HEK293 (cell line): ENCODE results near the gene CIC.

Experiments used
- BCL11A ChIP-seq: fragments of 450-650 bp; formaldehyde crosslinking; IDR thresholded peaks from 2 replicates; pipeline ENCODE4 v1.5.1; 2016; ENCODE audit warnings: low read depth, missing biosample characterization, missing genetic modification characterization
- PRDM1 ChIP-seq: fragments of 450-650 bp; formaldehyde crosslinking; IDR thresholded peaks from 2 replicates; pipeline ENCODE4; 2016; ENCODE audit warnings: missing biosample characterization, missing genetic modification characterization
- ZBTB1 ChIP-seq: fragments of 450-650 bp; formaldehyde crosslinking; IDR thresholded peaks from 2 replicates; pipeline ENCODE4 v1.5.1; 2016; ENCODE audit warnings: missing biosample characterization, missing genetic modification characterization
- ZBTB17 ChIP-seq: fragments of 450-650 bp; formaldehyde crosslinking; IDR thresholded peaks from 2 replicates; pipeline ENCODE4 v1.5.1; 2016; ENCODE audit warnings: missing biosample characterization, missing genetic modification characterization
- ZNF169 ChIP-seq: fragments of 450-650 bp; formaldehyde crosslinking; IDR thresholded peaks from 2 replicates; pipeline ENCODE4 v1.5.1; 2016; ENCODE audit warnings: missing biosample characterization, missing genetic modification characterization
- ZNF2 ChIP-seq: fragments of 450-650 bp; formaldehyde crosslinking; IDR thresholded peaks from 2 replicates; pipeline ENCODE4 v1.5.1; 2016; ENCODE audit warnings: missing biosample characterization, missing genetic modification characterization
- ZNF37A ChIP-seq: fragments of 450-650 bp; IDR thresholded peaks from 2 replicates; pipeline ENCODE4 v1.5.1; 2018; ENCODE audit warnings: missing biosample characterization, missing genetic modification characterization
- ZNF391 ChIP-seq: fragments of 450-650 bp; formaldehyde crosslinking; IDR thresholded peaks from 2 replicates; pipeline ENCODE4 v1.5.1; 2016; ENCODE audit warnings: low read depth, missing biosample characterization, missing genetic modification characterization, borderline replicate concordance
- ZNF626 ChIP-seq: fragments of 450-650 bp; sonication (Bioruptor Pico); formaldehyde crosslinking; IDR thresholded peaks from 2 replicates; pipeline ENCODE4 v1.5.1; 2018; ENCODE audit warnings: missing biosample characterization, missing genetic modification characterization, inconsistent platforms
- ZNF777 ChIP-seq: fragments of 450-650 bp; formaldehyde crosslinking; IDR thresholded peaks from 2 replicates; pipeline ENCODE4 v1.5.1; 2017; ENCODE audit warnings: missing biosample characterization, missing genetic modification characterization, borderline replicate concordance
- ZNF791 ChIP-seq: fragments of 450-650 bp; formaldehyde crosslinking; IDR thresholded peaks from 2 replicates; pipeline ENCODE4 v1.5.1; 2016; ENCODE audit warnings: missing biosample characterization, missing genetic modification characterization
- ZXDB ChIP-seq: fragments of 450-650 bp; formaldehyde crosslinking; IDR thresholded peaks from 2 replicates; pipeline ENCODE4 v1.5.1; 2016; ENCODE audit warnings: missing biosample characterization, missing genetic modification characterization
- TF ChIP-seq, protein P1 (sequence below): fragments of 450-650 bp; formaldehyde crosslinking; IDR thresholded peaks from 2 replicates; pipeline ENCODE4 v1.5.1; 2017; ENCODE audit warnings: missing biosample characterization, missing genetic modification characterization
- TF ChIP-seq, protein P2 (sequence below): fragments of 450-650 bp; IDR thresholded peaks from 2 replicates; pipeline ENCODE4 v1.5.1; 2018; ENCODE audit warnings: missing biosample characterization, missing genetic modification characterization
- TF ChIP-seq, protein P3 (sequence below): IDR thresholded peaks from 2 replicates; pipeline ENCODE4 v1.6.1; 2011; ENCODE audit warnings: mild to moderate bottlenecking, low read depth, low read length, borderline replicate concordance
- TF ChIP-seq, protein P4 (sequence below): fragments of 450-650 bp; formaldehyde crosslinking; IDR thresholded peaks from 2 replicates; pipeline ENCODE4 v1.5.1; 2016; ENCODE audit warnings: missing biosample characterization, missing genetic modification characterization
- TF ChIP-seq, protein P5 (sequence below): fragments of 450-650 bp; formaldehyde crosslinking; IDR thresholded peaks from 2 replicates; pipeline ENCODE4 v1.5.1; 2016; ENCODE audit warnings: missing biosample characterization, missing genetic modification characterization
- TF ChIP-seq, protein P6 (sequence below): fragments of 450-650 bp; formaldehyde crosslinking; IDR thresholded peaks from 2 replicates; pipeline ENCODE4 v1.5.1; 2016; ENCODE audit warnings: missing biosample characterization, missing genetic modification characterization
- TF ChIP-seq, protein P7 (sequence below): fragments of 450-650 bp; formaldehyde crosslinking; IDR thresholded peaks from 2 replicates; pipeline ENCODE4 v1.5.1; 2017; ENCODE audit warnings: missing biosample characterization, missing genetic modification characterization
- TF ChIP-seq, protein P8 (sequence below): fragments of 450-650 bp; formaldehyde crosslinking; IDR thresholded peaks from 2 replicates; pipeline ENCODE4 v1.5.1; 2016; ENCODE audit warnings: missing biosample characterization, missing genetic modification characterization
- TF ChIP-seq, protein P9 (sequence below): fragments of 450-650 bp; formaldehyde crosslinking; conservative IDR thresholded peaks from 2 replicates; pipeline ENCODE4 v1.5.1; 2016; ENCODE audit warnings: low read depth, missing biosample characterization, missing genetic modification characterization

CIC gene

DNA sequence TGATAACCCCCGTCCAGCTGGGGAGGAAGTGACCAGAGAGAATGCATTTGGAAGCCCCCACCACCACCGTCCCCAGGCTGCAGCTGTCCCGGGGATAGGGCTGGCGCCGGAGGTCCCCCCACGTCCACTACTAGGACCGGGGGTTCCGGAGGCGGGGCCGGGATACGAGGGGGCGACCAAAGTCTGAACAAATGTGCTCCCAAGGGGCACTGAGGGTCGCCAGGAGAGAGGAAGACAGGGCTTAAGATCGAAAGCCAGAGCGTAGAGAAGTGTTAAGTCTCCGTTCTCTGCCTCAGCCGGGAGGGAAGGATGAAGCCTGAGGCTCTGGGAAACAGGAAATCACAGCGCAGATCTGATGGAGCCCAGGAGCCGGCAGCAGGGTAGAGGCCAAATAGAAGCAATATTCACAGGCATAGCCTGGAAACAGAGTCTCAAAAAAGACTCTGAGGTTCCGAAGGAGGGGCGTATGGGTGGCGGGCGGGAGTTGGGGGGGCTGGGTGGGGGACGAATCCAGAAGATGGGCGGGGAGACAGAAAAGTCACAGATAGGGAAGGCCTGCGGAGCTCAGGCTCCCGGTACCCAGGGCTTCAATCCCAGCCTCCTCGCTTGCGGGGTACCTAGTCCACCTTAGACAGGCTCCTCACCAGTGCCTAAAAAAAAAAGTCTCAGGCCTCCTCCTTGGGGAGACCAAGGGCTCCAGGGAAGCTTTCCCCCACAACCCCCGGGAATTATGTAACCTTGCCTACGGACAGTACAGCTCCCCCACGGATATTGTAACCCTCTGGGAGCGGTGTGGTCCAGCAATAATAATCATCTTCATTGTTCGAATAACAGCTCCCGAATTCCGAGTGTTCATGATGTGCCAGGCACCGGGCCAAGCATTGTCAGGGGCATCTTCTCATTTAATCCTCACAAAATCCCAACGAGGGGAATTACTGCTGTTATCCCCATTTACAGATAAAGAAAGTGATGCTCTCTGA, 13.0 kb upstream of the CIC start (continued):
- TF ChIP-seq PRDM1 (tag by site-specific recombination) = peak; percentile 14; the same call in 1 of the 2 replicates
- TF ChIP-seq ZNF626 (tag by site-specific recombination) = no peak
- TF ChIP-seq, protein P1, sequence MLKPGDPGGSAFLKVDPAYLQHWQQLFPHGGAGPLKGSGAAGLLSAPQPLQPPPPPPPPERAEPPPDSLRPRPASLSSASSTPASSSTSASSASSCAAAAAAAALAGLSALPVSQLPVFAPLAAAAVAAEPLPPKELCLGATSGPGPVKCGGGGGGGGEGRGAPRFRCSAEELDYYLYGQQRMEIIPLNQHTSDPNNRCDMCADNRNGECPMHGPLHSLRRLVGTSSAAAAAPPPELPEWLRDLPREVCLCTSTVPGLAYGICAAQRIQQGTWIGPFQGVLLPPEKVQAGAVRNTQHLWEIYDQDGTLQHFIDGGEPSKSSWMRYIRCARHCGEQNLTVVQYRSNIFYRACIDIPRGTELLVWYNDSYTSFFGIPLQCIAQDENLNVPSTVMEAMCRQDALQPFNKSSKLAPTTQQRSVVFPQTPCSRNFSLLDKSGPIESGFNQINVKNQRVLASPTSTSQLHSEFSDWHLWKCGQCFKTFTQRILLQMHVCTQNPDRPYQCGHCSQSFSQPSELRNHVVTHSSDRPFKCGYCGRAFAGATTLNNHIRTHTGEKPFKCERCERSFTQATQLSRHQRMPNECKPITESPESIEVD = no peak
- TF ChIP-seq, protein P2, sequence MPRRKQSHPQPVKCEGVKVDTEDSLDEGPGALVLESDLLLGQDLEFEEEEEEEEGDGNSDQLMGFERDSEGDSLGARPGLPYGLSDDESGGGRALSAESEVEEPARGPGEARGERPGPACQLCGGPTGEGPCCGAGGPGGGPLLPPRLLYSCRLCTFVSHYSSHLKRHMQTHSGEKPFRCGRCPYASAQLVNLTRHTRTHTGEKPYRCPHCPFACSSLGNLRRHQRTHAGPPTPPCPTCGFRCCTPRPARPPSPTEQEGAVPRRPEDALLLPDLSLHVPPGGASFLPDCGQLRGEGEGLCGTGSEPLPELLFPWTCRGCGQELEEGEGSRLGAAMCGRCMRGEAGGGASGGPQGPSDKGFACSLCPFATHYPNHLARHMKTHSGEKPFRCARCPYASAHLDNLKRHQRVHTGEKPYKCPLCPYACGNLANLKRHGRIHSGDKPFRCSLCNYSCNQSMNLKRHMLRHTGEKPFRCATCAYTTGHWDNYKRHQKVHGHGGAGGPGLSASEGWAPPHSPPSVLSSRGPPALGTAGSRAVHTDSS (tag by site-specific recombination) = no peak
- peak; percentile 66 for TF ChIP-seq BCL11A (tag by site-specific recombination)
- TF ChIP-seq ZBTB1 (tag by site-specific recombination) = no peak
- TF ChIP-seq ZNF791 (tag by site-specific recombination) = no peak
- no peak for TF ChIP-seq ZNF391 (tag by site-specific recombination)
- TF ChIP-seq, protein P3, sequence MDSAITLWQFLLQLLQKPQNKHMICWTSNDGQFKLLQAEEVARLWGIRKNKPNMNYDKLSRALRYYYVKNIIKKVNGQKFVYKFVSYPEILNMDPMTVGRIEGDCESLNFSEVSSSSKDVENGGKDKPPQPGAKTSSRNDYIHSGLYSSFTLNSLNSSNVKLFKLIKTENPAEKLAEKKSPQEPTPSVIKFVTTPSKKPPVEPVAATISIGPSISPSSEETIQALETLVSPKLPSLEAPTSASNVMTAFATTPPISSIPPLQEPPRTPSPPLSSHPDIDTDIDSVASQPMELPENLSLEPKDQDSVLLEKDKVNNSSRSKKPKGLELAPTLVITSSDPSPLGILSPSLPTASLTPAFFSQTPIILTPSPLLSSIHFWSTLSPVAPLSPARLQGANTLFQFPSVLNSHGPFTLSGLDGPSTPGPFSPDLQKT = no peak
- TF ChIP-seq, protein P4, sequence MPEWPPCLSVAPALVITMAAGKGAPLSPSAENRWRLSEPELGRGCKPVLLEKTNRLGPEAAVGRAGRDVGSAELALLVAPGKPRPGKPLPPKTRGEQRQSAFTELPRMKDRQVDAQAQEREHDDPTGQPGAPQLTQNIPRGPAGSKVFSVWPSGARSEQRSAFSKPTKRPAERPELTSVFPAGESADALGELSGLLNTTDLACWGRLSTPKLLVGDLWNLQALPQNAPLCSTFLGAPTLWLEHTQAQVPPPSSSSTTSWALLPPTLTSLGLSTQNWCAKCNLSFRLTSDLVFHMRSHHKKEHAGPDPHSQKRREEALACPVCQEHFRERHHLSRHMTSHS (tag by site-specific recombination) = no peak
- peak; percentile 74 for TF ChIP-seq ZBTB17 (tag by site-specific recombination)
- no peak for TF ChIP-seq ZNF2 (tag by site-specific recombination)
- no peak for TF ChIP-seq ZNF777 (tag by site-specific recombination)
- TF ChIP-seq, protein P5, sequence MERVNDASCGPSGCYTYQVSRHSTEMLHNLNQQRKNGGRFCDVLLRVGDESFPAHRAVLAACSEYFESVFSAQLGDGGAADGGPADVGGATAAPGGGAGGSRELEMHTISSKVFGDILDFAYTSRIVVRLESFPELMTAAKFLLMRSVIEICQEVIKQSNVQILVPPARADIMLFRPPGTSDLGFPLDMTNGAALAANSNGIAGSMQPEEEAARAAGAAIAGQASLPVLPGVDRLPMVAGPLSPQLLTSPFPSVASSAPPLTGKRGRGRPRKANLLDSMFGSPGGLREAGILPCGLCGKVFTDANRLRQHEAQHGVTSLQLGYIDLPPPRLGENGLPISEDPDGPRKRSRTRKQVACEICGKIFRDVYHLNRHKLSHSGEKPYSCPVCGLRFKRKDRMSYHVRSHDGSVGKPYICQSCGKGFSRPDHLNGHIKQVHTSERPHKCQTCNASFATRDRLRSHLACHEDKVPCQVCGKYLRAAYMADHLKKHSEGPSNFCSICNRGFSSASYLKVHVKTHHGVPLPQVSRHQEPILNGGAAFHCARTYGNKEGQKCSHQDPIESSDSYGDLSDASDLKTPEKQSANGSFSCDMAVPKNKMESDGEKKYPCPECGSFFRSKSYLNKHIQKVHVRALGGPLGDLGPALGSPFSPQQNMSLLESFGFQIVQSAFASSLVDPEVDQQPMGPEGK = peak; percentile 92
- TF ChIP-seq, protein P6, sequence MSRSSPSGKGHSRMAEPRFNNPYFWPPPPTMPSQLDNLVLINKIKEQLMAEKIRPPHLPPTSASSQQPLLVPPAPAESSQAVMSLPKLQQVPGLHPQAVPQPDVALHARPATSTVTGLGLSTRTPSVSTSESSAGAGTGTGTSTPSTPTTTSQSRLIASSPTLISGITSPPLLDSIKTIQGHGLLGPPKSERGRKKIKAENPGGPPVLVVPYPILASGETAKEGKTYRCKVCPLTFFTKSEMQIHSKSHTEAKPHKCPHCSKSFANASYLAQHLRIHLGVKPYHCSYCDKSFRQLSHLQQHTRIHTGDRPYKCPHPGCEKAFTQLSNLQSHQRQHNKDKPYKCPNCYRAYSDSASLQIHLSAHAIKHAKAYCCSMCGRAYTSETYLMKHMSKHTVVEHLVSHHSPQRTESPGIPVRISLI = no peak
- TF ChIP-seq, protein P7, sequence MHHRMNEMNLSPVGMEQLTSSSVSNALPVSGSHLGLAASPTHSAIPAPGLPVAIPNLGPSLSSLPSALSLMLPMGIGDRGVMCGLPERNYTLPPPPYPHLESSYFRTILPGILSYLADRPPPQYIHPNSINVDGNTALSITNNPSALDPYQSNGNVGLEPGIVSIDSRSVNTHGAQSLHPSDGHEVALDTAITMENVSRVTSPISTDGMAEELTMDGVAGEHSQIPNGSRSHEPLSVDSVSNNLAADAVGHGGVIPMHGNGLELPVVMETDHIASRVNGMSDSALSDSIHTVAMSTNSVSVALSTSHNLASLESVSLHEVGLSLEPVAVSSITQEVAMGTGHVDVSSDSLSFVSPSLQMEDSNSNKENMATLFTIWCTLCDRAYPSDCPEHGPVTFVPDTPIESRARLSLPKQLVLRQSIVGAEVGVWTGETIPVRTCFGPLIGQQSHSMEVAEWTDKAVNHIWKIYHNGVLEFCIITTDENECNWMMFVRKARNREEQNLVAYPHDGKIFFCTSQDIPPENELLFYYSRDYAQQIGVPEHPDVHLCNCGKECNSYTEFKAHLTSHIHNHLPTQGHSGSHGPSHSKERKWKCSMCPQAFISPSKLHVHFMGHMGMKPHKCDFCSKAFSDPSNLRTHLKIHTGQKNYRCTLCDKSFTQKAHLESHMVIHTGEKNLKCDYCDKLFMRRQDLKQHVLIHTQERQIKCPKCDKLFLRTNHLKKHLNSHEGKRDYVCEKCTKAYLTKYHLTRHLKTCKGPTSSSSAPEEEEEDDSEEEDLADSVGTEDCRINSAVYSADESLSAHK = no peak
- TF ChIP-seq, protein P8, sequence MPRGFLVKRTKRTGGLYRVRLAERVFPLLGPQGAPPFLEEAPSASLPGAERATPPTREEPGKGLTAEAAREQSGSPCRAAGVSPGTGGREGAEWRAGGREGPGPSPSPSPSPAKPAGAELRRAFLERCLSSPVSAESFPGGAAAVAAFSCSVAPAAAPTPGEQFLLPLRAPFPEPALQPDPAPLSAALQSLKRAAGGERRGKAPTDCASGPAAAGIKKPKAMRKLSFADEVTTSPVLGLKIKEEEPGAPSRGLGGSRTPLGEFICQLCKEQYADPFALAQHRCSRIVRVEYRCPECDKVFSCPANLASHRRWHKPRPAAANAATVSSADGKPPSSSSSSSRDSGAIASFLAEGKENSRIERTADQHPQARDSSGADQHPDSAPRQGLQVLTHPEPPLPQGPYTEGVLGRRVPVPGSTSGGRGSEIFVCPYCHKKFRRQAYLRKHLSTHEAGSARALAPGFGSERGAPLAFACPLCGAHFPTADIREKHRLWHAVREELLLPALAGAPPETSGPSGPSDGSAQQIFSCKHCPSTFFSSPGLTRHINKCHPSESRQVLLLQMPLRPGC (tag by site-specific recombination) = no peak
- no peak for TF ChIP-seq ZNF37A (tag by site-specific recombination)
- no peak for TF ChIP-seq ZNF169
- TF ChIP-seq, protein P9, sequence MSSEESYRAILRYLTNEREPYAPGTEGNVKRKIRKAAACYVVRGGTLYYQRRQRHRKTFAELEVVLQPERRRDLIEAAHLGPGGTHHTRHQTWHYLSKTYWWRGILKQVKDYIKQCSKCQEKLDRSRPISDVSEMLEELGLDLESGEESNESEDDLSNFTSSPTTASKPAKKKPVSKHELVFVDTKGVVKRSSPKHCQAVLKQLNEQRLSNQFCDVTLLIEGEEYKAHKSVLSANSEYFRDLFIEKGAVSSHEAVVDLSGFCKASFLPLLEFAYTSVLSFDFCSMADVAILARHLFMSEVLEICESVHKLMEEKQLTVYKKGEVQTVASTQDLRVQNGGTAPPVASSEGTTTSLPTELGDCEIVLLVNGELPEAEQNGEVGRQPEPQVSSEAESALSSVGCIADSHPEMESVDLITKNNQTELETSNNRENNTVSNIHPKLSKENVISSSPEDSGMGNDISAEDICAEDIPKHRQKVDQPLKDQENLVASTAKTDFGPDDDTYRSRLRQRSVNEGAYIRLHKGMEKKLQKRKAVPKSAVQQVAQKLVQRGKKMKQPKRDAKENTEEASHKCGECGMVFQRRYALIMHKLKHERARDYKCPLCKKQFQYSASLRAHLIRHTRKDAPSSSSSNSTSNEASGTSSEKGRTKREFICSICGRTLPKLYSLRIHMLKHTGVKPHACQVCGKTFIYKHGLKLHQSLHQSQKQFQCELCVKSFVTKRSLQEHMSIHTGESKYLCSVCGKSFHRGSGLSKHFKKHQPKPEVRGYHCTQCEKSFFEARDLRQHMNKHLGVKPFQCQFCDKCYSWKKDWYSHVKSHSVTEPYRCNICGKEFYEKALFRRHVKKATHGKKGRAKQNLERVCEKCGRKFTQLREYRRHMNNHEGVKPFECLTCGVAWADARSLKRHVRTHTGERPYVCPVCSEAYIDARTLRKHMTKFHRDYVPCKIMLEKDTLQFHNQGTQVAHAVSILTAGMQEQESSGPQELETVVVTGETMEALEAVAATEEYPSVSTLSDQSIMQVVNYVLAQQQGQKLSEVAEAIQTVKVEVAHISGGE (tag by site-specific recombination) = peak; percentile 54
- TF ChIP-seq ZXDB (tag by site-specific recombination) = peak; percentile 14; the same call in 1 of the 2 replicates
